K562 (cell line): ENCODE results near the gene TYRO3. TPM values are rescaled to one million over a fixed set of nuclear protein-coding genes. Genes with fewer than 3 reads are reported as not detected.

Experiments used
- CBFA2T3 ChIP-seq: fragments of 450-650 bp; IDR thresholded peaks from 2 replicates; pipeline ENCODE4 v1.6.1; 2017
- CEBPZ ChIP-seq: fragments of 150-350 bp; IDR thresholded peaks from 2 replicates; pipeline ENCODE4 v1.6.1; 2014; ENCODE audit warnings: low read depth, mild to moderate bottlenecking, low read length, borderline replicate concordance
- MAZ ChIP-seq, 2 experiments: fragments of 450-650 bp in 1 of 2; sonication (generic) in 1 of 2; formaldehyde crosslinking; IDR thresholded peaks in 1 of 2; conservative IDR thresholded peaks in 1 of 2; 2 replicates each; pipeline versions ENCODE4 v1.4.0 to v1.5.0; 2020; ENCODE audit warnings: mild to moderate bottlenecking in 1 of 2, missing genetic modification reagents in 1 of 2
- NR2F6 ChIP-seq: fragments of 450-650 bp; formaldehyde crosslinking; IDR thresholded peaks from 2 replicates; pipeline ENCODE4 v1.4.0; 2020; ENCODE audit warnings: mild to moderate bottlenecking
- PRMT5 ChIP-seq: sonication (generic); formaldehyde crosslinking; IDR thresholded peaks from 2 replicates; pipeline ENCODE4 v1.5.0; 2020; ENCODE audit warnings: missing genetic modification reagents
- STAT5B ChIP-seq: fragments of 250-450 bp; sonication (Bioruptor Pico); IDR thresholded peaks from 2 replicates; pipeline ENCODE4 v1.8.0; 2021; ENCODE audit warnings: mild to moderate bottlenecking, inconsistent platforms
- ZKSCAN1 ChIP-seq: fragments of 150-350 bp; IDR thresholded peaks from 2 replicates; pipeline ENCODE4 v1.6.1; 2016; ENCODE audit warnings: low read depth, low read length
- ZNF212 ChIP-seq: fragments of 450-650 bp; formaldehyde crosslinking; IDR thresholded peaks from 2 replicates; pipeline ENCODE4 v1.4.0; 2020; ENCODE audit warnings: mild to moderate bottlenecking
- ZNF318 ChIP-seq, 2 experiments: fragments of 450-650 bp; IDR thresholded peaks; 2 replicates each; pipeline ENCODE4 v1.6.1; 2016; ENCODE audit warnings: mild to moderate bottlenecking in 2 of 2, borderline replicate concordance in 1 of 2, low read depth in 1 of 2, moderate library complexity in 1 of 2
- ZNF584 ChIP-seq: fragments of 200-800 bp; sonication (Bioruptor generic); IDR thresholded peaks from 2 replicates; pipeline ENCODE4 v1.6.1; 2016; ENCODE audit warnings: low read depth, mild to moderate bottlenecking, missing genetic modification characterization, missing compliant biosample characterization
- ZNF668 ChIP-seq: fragments of 250-450 bp; sonication (Bioruptor Pico); IDR thresholded peaks from 2 replicates; pipeline ENCODE4 v1.8.0; 2022; ENCODE audit warnings: mild to moderate bottlenecking, inconsistent platforms
- polyA plus RNA-seq, 8 experiments: library from polyadenylated mRNA; depleted of rRNA in 4 of 8; stranded (reverse) in 5 of 8; unstranded in 3 of 8; fragments of >200 nt; fragmentation: Nextera tagmentation in 2 of 8; fragmentation: Illumina TruSeq in 1 of 8; extraction: Ambion mirVana in 2 of 8; extraction: Trizol in 1 of 8; gene quantifications; 2 replicates each; pipeline versions ENCODE4 v1.2.1 to v1.2.3, GENCODE V29; 2011 to 2014; ENCODE audit warnings: inconsistent platforms in 1 of 8, missing spikeins in 1 of 8
- total RNA-seq, 7 experiments: library from RNA; depleted of rRNA in 6 of 7; stranded (reverse); fragments of >200 nt in 6 of 7; fragmentation: Illumina TruSeq in 2 of 7; extraction: Trizol in 2 of 7; gene quantifications; 2 replicates each; pipeline versions ENCODE4 v1.2.1 to v1.2.3, GENCODE V29; 2011 to 2021; ENCODE audit warnings: low replicate concordance in 1 of 7
- TF ChIP-seq, protein P1 (sequence below): fragments of 450-650 bp; IDR thresholded peaks from 2 replicates; pipeline ENCODE4 v1.6.1; 2017; ENCODE audit warnings: antibody characterized with exemption

Gene TYRO3
- total and polyA plus RNA-seq, 9 of the 15 experiments (the other 6 are each of a cell fraction or from before 2014, with no cell fraction given) = 2.6 to 39.6 (median 18.6) TPM

- TF ChIP-seq ZNF318 (IDR thresholded peaks at IDR 0.05; ENCODE audit: borderline replicate concordance in 1 of 2, low read depth in 1 of 2) (no peak), CBFA2T3 (no peak), STAT5B (CRISPR knock-in tag) (no peak), ZKSCAN1 (no peak), ZNF584 (CRISPR knock-in tag) (no peak), CEBPZ (no peak), ZNF212 (CRISPR knock-in tag) (no peak), PRMT5 (CRISPR knock-in tag) (no peak), MAZ (CRISPR knock-in tag; conservative IDR thresholded peaks at IDR 0.05 in 1 of 2, IDR thresholded peaks at IDR 0.05 in 1 of 2) (peak; percentile 69 to 86), ZNF668 (CRISPR knock-in tag) (no peak), NR2F6 (CRISPR knock-in tag) (no peak)
- TF ChIP-seq, protein P1, sequence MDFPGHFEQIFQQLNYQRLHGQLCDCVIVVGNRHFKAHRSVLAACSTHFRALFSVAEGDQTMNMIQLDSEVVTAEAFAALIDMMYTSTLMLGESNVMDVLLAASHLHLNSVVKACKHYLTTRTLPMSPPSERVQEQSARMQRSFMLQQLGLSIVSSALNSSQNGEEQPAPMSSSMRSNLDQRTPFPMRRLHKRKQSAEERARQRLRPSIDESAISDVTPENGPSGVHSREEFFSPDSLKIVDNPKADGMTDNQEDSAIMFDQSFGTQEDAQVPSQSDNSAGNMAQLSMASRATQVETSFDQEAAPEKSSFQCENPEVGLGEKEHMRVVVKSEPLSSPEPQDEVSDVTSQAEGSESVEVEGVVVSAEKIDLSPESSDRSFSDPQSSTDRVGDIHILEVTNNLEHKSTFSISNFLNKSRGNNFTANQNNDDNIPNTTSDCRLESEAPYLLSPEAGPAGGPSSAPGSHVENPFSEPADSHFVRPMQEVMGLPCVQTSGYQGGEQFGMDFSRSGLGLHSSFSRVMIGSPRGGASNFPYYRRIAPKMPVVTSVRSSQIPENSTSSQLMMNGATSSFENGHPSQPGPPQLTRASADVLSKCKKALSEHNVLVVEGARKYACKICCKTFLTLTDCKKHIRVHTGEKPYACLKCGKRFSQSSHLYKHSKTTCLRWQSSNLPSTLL = no peak
Observed at GRCh38 chr15:41558400-41559238, at the start of gene TYRO3 (continued).
